Neuronal stem cell (in vitro differentiated cells): Measurements from ENCODE around the gene UBALD1.

Source experiments
- DNase-seq: peaks from one replicate; pipeline ENCODE4 v3.0.0-alpha.2; 2013; ENCODE audit warnings: low spot score
- H2AFZ ChIP-seq: one replicate; pipeline ENCODE4 v1.6.1; 2013; ENCODE audit warnings: mild to moderate bottlenecking, low read length, inconsistent platforms
- H2AK5ac ChIP-seq: 2 replicates; pipeline ENCODE4 v1.6.1; 2013; ENCODE audit warnings: low read depth, mild to moderate bottlenecking, inconsistent platforms, low read length, moderate library complexity, mixed read lengths
- H2BK120ac ChIP-seq: 2 replicates; pipeline ENCODE4 v1.6.1; 2013; ENCODE audit warnings: low read depth, mild to moderate bottlenecking, inconsistent platforms, low read length, moderate library complexity, mixed read lengths
- H2BK12ac ChIP-seq: one replicate; pipeline ENCODE4 v1.6.1; 2013; ENCODE audit warnings: low read length, inconsistent platforms
- H2BK15ac ChIP-seq: 2 replicates; pipeline ENCODE4 v1.6.1; 2013; ENCODE audit warnings: mild to moderate bottlenecking, low read length, inconsistent platforms, mixed read lengths
- H2BK5ac ChIP-seq: one replicate; pipeline ENCODE4 v1.6.1; 2013; ENCODE audit warnings: inconsistent platforms, mild to moderate bottlenecking, low read length, moderate library complexity
- H3K14ac ChIP-seq: one replicate; pipeline ENCODE4 v1.6.1; 2013; ENCODE audit warnings: low read length, inconsistent platforms
- H3K18ac ChIP-seq: 2 replicates; pipeline ENCODE4 v1.6.1; 2013; ENCODE audit warnings: low read length, inconsistent platforms
- H3K23ac ChIP-seq: 2 replicates; pipeline ENCODE4 v1.6.1; 2013; ENCODE audit warnings: low read depth, mild to moderate bottlenecking, mixed read lengths, low read length, inconsistent platforms; ENCODE audit not compliant: poor library complexity
- H3K27ac ChIP-seq: replicated peaks from 3 replicates; pipeline ENCODE4 v1.5.1; 2013; ENCODE audit warnings: low read length, inconsistent platforms
- H3K27me3 ChIP-seq, 3 experiments: 2 replicates each; pipeline ENCODE4 v1.6.1; 2013; ENCODE audit warnings: low read length in 3 of 3, mild to moderate bottlenecking in 2 of 3, inconsistent platforms in 1 of 3, low read depth in 1 of 3, mixed read lengths in 1 of 3, moderate library complexity in 1 of 3; ENCODE audit not compliant: control insufficient read depth in 3 of 3, insufficient read depth in 3 of 3
- H3K36me3 ChIP-seq, 2 donors: replicated peaks in 1 of 2; 2 replicates each; pipeline ENCODE4 v1.6.1; 2013; ENCODE audit warnings: low read length in 2 of 2; ENCODE audit not compliant: control insufficient read depth in 2 of 2, insufficient read depth in 2 of 2
- H3K4ac ChIP-seq: 2 replicates; pipeline ENCODE4 v1.6.1; 2013; ENCODE audit warnings: inconsistent platforms, mild to moderate bottlenecking, low read length, moderate library complexity
- H3K4me1 ChIP-seq, 2 donors: 1 replicate in 1 of 2; 2 replicates in 1 of 2; pipeline ENCODE4 v1.6.1; 2013; ENCODE audit warnings: low read length in 2 of 2, low read depth in 1 of 2; ENCODE audit not compliant: control insufficient read depth in 2 of 2, insufficient read depth in 1 of 2
- H3K4me2 ChIP-seq: one replicate; pipeline ENCODE4 v1.6.1; 2013; ENCODE audit warnings: mild to moderate bottlenecking, low read length, inconsistent platforms; ENCODE audit not compliant: insufficient read depth, poor library complexity, severe bottlenecking
- H3K4me3 ChIP-seq, 2 donors: 2 replicates each; pipeline ENCODE4 v1.5.1; 2013; ENCODE audit warnings: low read length in 2 of 2, mild to moderate bottlenecking in 2 of 2, inconsistent platforms in 1 of 2, moderate library complexity in 1 of 2
- H3K79me1 ChIP-seq: one replicate; pipeline ENCODE4 v1.6.1; 2013; ENCODE audit warnings: low read depth, mild to moderate bottlenecking, inconsistent platforms, low read length, moderate library complexity
- H3K9ac ChIP-seq: one replicate; pipeline ENCODE4 v1.6.1; 2013; ENCODE audit warnings: mild to moderate bottlenecking, low read depth, low read length, inconsistent platforms; ENCODE audit not compliant: poor library complexity
- H3K9me3 ChIP-seq, 2 donors: replicated peaks in 1 of 2; 2 replicates each; pipeline versions ENCODE3 to v1.6.1; 2013; ENCODE audit warnings: low read length in 2 of 2, mild to moderate bottlenecking in 2 of 2, inconsistent platforms in 1 of 2, low read depth in 1 of 2, mixed read lengths in 1 of 2, moderate library complexity in 1 of 2; ENCODE audit not compliant: control insufficient read depth in 2 of 2, insufficient read depth in 1 of 2
- H4K8ac ChIP-seq: one replicate; pipeline ENCODE4 v1.6.1; 2013; ENCODE audit warnings: low read depth, mild to moderate bottlenecking, inconsistent platforms, low read length, moderate library complexity
- H4K91ac ChIP-seq: one replicate; pipeline ENCODE4 v1.6.1; 2013; ENCODE audit warnings: low read length, low read depth, mild to moderate bottlenecking, inconsistent platforms; ENCODE audit not compliant: poor library complexity
- WGBS, 2 donors: extraction: QIAGEN DNeasy Blood & Tissue Kit; methylation state at CpG; one replicate each; pipeline ENCODE4 v1.1.7; 2013; ENCODE audit warnings: missing lambda C conversion rate in 2 of 2, mixed read lengths in 1 of 2; ENCODE audit not compliant: insufficient read length in 2 of 2, insufficient replicate concordance in 1 of 2; ENCODE audit errors: extremely low coverage in 2 of 2; 5-methylcytosine and 5-hydroxymethylcytosine counted together

Gene UBALD1

GRCh38 chr16:4656221-4656620, 41.5 kb upstream of the UBALD1 start:
- Histone ChIP-seq H2AK5ac (no peak overlapping the region), H3K27me3 (no peaks in the 10 kb centered on the region), H3K79me1 (peaks cover 12% of the 10 kb centered on the region), H2BK5ac (no peak overlapping the region), H3K4me1 (peaks cover 2 to 18% of the 10 kb centered on the region in 2 donors), H3K9me3 (no peaks in the 10 kb centered on the region), H3K4ac (no peak overlapping the region), H2BK15ac (no peak overlapping the region), H3K4me3 (no peak overlapping the region), H3K27ac (no peak overlapping the region), H3K18ac (no peak overlapping the region), H4K91ac (no peak overlapping the region), H2AFZ (no peak overlapping the region), H3K14ac (no peak overlapping the region), H3K36me3 (peaks cover 23 to 76% of the 10 kb centered on the region in 2 donors), H3K9ac (no peak overlapping the region), H4K8ac (no peak overlapping the region), H3K23ac (no peak overlapping the region), H2BK120ac (no peak overlapping the region), H2BK12ac (no peak overlapping the region), H3K4me2 (no peak overlapping the region)
- no CpG with 5 or more reads among the region's 12 CpGs for WGBS, 2 donors
- no peak for DNase-seq

GRCh38 chr16:4655801-4656200, 41.1 kb upstream of the UBALD1 start:
- H2AK5ac ChIP-seq: no peak overlapping the region
- H3K27ac ChIP-seq: no peak overlapping the region
- no peak overlapping the region for H3K4me2 ChIP-seq
- H3K4ac ChIP-seq: no peak overlapping the region
- no peak overlapping the region for H3K9ac ChIP-seq
- no peak overlapping the region for H2BK5ac ChIP-seq
- H2BK15ac ChIP-seq: no peak overlapping the region
- H3K79me1 ChIP-seq: peaks cover 13% of the 10 kb centered on the region
- H2BK12ac ChIP-seq: no peak overlapping the region
- H4K91ac ChIP-seq: no peak overlapping the region
- peak overlapping the region; percentile 89 for H3K23ac ChIP-seq
- no peak for DNase-seq
- H3K36me3 ChIP-seq: peaks cover 26 to 78% of the 10 kb centered on the region in 2 donors
- no peaks in the 10 kb centered on the region for H3K9me3 ChIP-seq
- no peak overlapping the region for H3K4me3 ChIP-seq
- WGBS, 2 donors: no CpG with 5 or more reads among the region's 6 CpGs
- H3K4me1 ChIP-seq: peaks cover 2 to 16% of the 10 kb centered on the region in 2 donors
- no peak overlapping the region for H4K8ac ChIP-seq
- no peak overlapping the region for H2BK120ac ChIP-seq
- H3K18ac ChIP-seq: no peak overlapping the region
- H3K27me3 ChIP-seq: no peaks in the 10 kb centered on the region
- no peak overlapping the region for H3K14ac ChIP-seq
- H2AFZ ChIP-seq: no peak overlapping the region

DNA sequence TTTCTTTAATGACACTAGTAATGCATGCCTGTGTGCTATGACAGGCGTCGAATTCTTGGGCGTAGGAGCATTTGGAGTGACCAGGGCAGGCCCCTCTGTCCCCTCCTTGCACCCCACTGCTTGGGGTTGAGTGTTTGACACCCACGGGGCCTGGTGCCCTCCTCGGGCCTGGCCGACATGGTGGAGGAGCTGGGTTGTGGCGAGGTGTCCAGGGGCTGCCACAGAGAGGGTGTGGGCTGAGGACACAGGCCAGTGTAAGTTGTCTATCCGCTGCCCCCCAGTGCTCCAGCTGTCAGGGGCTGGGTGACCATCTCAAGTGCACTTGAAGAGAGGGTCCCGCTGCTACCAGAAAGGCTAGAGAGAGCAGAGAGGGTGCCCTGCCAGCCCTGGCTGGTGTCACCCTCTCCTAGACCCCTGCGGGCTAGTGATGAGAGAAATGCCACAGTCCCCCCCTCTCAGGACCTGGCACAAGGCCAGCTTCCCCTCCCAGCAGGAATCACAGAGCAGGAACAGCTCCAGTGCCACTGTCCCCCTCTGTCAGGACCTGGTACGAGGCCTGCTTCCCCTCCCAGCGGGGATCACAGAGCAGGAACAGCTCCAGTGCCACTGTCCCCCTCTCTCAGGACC, 40.4 kb upstream of the UBALD1 start:
- Histone ChIP-seq H3K14ac (no peak overlapping the region), H2AFZ (no peak overlapping the region), H3K23ac (peak overlapping the region; percentile 89), H3K4ac (no peak overlapping the region), H2BK15ac (no peak overlapping the region), H2AK5ac (no peak overlapping the region), H3K27me3 (no peaks in the 10 kb centered on the region), H3K36me3 (peaks cover 26 to 84% of the 10 kb centered on the region in 2 donors), H3K18ac (no peak overlapping the region), H2BK12ac (no peak overlapping the region), H3K27ac (no peak overlapping the region), H3K4me2 (no peak overlapping the region), H2BK5ac (no peak overlapping the region), H3K9me3 (no peaks in the 10 kb centered on the region), H3K9ac (no peak overlapping the region), H4K8ac (no peak overlapping the region), H3K79me1 (peaks cover 12% of the 10 kb centered on the region), H3K4me1 (peaks cover 0 to 10% of the 10 kb centered on the region in 2 donors), H2BK120ac (no peak overlapping the region), H3K4me3 (no peak overlapping the region), H4K91ac (no peak overlapping the region)
- no peak for DNase-seq
- no CpG with 5 or more reads among the region's 12 CpGs for WGBS, 2 donors

- H3K36me3 ChIP-seq: peaks cover 26 to 83% of the 10 kb centered on the region in 2 donors
- H3K14ac ChIP-seq: no peak overlapping the region
- no CpG with 5 or more reads among the region's 16 CpGs for WGBS, 2 donors
- H3K23ac ChIP-seq: no peak overlapping the region
- H3K27me3 ChIP-seq: no peaks in the 10 kb centered on the region
- H2AK5ac ChIP-seq: no peak overlapping the region
- no peak overlapping the region for H2BK5ac ChIP-seq
- H3K4me3 ChIP-seq: no peak overlapping the region
- H3K9me3 ChIP-seq: no peaks in the 10 kb centered on the region
- no peak overlapping the region for H2AFZ ChIP-seq
- H3K9ac ChIP-seq: no peak overlapping the region
- no peak overlapping the region for H3K4ac ChIP-seq
- no peak overlapping the region for H4K8ac ChIP-seq
- H2BK15ac ChIP-seq: no peak overlapping the region
- no peak overlapping the region for H2BK120ac ChIP-seq
- no peak overlapping the region for H2BK12ac ChIP-seq
- peaks cover 0 to 2% of the 10 kb centered on the region in 2 donors for H3K4me1 ChIP-seq
- no peak overlapping the region for H4K91ac ChIP-seq
- peaks cover 15% of the 10 kb centered on the region for H3K79me1 ChIP-seq
- peak overlapping the region; percentile 11 for H3K4me2 ChIP-seq
- H3K27ac ChIP-seq: no peak overlapping the region
- no peak overlapping the region for H3K18ac ChIP-seq
- DNase-seq: no peak
Measured at GRCh38 chr16:4654011-4654963, 39.6 kb upstream of the UBALD1 start.
